Prostate gland (tissue), 2 donors: ENCODE measurements around the gene TRAF2. TPM values are rescaled to one million over a fixed set of nuclear protein-coding genes. Genes with fewer than 3 reads are reported as not detected.

Source experiments
- DNase-seq: peaks from one replicate; pipeline ENCODE4 v3.0.0-alpha.2; 2019; ENCODE audit warnings: low spot score
- H3K27ac ChIP-seq, 2 donors: fragments of 200-600 bp; sonication (generic); 2 replicates each; pipeline ENCODE4 v1.5.1; 2017 to 2019
- H3K27me3 ChIP-seq: fragments of 200-600 bp; sonication (generic); replicated peaks from 2 replicates; pipeline ENCODE4 v1.5.1; 2019; ENCODE audit not compliant: insufficient read depth
- H3K36me3 ChIP-seq, 2 donors: fragments of 200-600 bp; sonication (generic); 1 replicate in 1 of 2; 2 replicates in 1 of 2; pipeline versions ENCODE4 v1.5.1 to v1.8.1; 2017 to 2019
- H3K4me1 ChIP-seq: fragments of 200-600 bp; sonication (generic); replicated peaks from 2 replicates; pipeline ENCODE4 v1.5.1; 2019
- H3K4me3 ChIP-seq, 2 donors: fragments of 200-600 bp; sonication (generic); 2 replicates each; pipeline ENCODE4 v1.5.1; 2017 to 2019
- H3K9me3 ChIP-seq: fragments of 200-600 bp; sonication (generic); 2 replicates; pipeline ENCODE4 v1.5.1; 2017
- CTCF ChIP-seq, 4 experiments: fragments of 200-600 bp in 2 of 4; fragments of 450-650 bp in 2 of 4; sonication (generic) in 2 of 4; IDR thresholded peaks; 1 replicate in 3 of 4; 2 replicates in 1 of 4; pipeline ENCODE4 v1.5.1; 2016 to 2019; ENCODE audit warnings: antibody characterized with exemption in 4 of 4, mild to moderate bottlenecking in 2 of 4, moderate library complexity in 2 of 4
- POLR2A ChIP-seq: fragments of 450-650 bp; IDR thresholded peaks from one replicate; pipeline ENCODE4 v1.6.1; 2016; ENCODE audit warnings: antibody characterized with exemption, mild to moderate bottlenecking
- POLR2AphosphoS5 ChIP-seq: sonication (generic); formaldehyde crosslinking; IDR thresholded peaks from one replicate; pipeline ENCODE4 v1.6.1; 2017; ENCODE audit warnings: antibody characterized with exemption
- WGBS: methylation state at CpG from one replicate; pipeline ENCODE4 v1.1.5; 2018; 5-methylcytosine and 5-hydroxymethylcytosine counted together
- intact Hi-C: fragments of 100-400 bp; cut with DNase I; formaldehyde crosslinking; loops from one replicate; pipeline ENCODE4 v1.14.2; 2022
- total RNA-seq, 2 donors: library from RNA; depleted of rRNA; stranded (reverse); fragments of >200 nt; gene quantifications; one replicate each; pipeline ENCODE4 v1.1.0, GENCODE V29; 2016

The TRAF2 gene
- total RNA-seq, 2 donors from 2014 or later, result 23.6 to 24.2 TPM

GRCh38 chr9:136860933-136861873, 25.1 kb upstream of the TRAF2 start:
- intact Hi-C loops, result no loop called here
- DNase-seq, result no peak

GRCh38 chr9:136861874-136862457, 24.4 kb upstream of the TRAF2 start:
- H3K36me3 ChIP-seq, result peaks cover 6 to 13% of the 10 kb centered on the region in 2 donors
- 82% methylated on average over 25 of the region's 26 CpGs for WGBS

More at GRCh38 chr9:136860933-136861873, 25.1 kb upstream of the TRAF2 start:
- TF ChIP-seq POLR2A (no peak), CTCF (IDR thresholded peaks at IDR 0.05) (no peak), POLR2AphosphoS5 (no peak)
- Histone ChIP-seq H3K9me3 (no peaks in the 10 kb centered on the region), H3K27ac (no peak overlapping the region), H3K27me3 (no peaks in the 10 kb centered on the region), H3K4me3 (no peak overlapping the region), H3K36me3 (peaks cover 6 to 13% of the 10 kb centered on the region in 2 donors), H3K4me1 (peaks cover 23% of the 10 kb centered on the region)
- WGBS, result 91% methylated on average over 13 of the region's 22 CpGs

GRCh38 chr9:136862849-136863622, 23.3 kb upstream of the TRAF2 start:
- peaks cover 6 to 13% of the 10 kb centered on the region in 2 donors for H3K36me3 ChIP-seq
- TF ChIP-seq POLR2AphosphoS5, result no peak
- no peak for TF ChIP-seq POLR2A
- TF ChIP-seq CTCF (IDR thresholded peaks at IDR 0.05), result no peak
- no peaks in the 10 kb centered on the region for H3K9me3 ChIP-seq
- H3K27ac ChIP-seq, result no peak overlapping the region
- 83% methylated on average over 30 of the region's 31 CpGs for WGBS
- peaks cover 22% of the 10 kb centered on the region for H3K4me1 ChIP-seq
- no peak for DNase-seq
- intact Hi-C loops, result no loop called here
- H3K4me3 ChIP-seq, result no peak overlapping the region
- H3K27me3 ChIP-seq, result no peaks in the 10 kb centered on the region

More at GRCh38 chr9:136861874-136862457, 24.4 kb upstream of the TRAF2 start:
- intact Hi-C loops, result no loop called here
- H3K27ac ChIP-seq, result no peak overlapping the region
- H3K4me1 ChIP-seq, result peaks cover 23% of the 10 kb centered on the region
- no peaks in the 10 kb centered on the region for H3K27me3 ChIP-seq
- TF ChIP-seq POLR2A (no peak), POLR2AphosphoS5 (no peak), CTCF (IDR thresholded peaks at IDR 0.05) (no peak)
- no peak overlapping the region for H3K4me3 ChIP-seq
- no peaks in the 10 kb centered on the region for H3K9me3 ChIP-seq
- no peak for DNase-seq

GRCh38 chr9:136863623-136864273, 22.6 kb upstream of the TRAF2 start:
- Histone ChIP-seq H3K4me3 (no peak overlapping the region), H3K27ac (no peak overlapping the region), H3K9me3 (no peaks in the 10 kb centered on the region), H3K36me3 (peaks cover 6 to 13% of the 10 kb centered on the region in 2 donors), H3K4me1 (peaks cover 15% of the 10 kb centered on the region), H3K27me3 (no peaks in the 10 kb centered on the region)
- no peak for DNase-seq
- intact Hi-C loops, result no loop called here
- no peak for TF ChIP-seq POLR2AphosphoS5
- TF ChIP-seq POLR2A, result no peak
- TF ChIP-seq CTCF (IDR thresholded peaks at IDR 0.05), result no peak
- 96% methylated on average over 11 of the region's 12 CpGs for WGBS
